RCC 7860 (cell line): ENCODE measurements around the gene DMTF1.
A peak's percentile ranks its signal among the peaks of the same experiment; 100 is the strongest.

Experiments used
- DNase-seq: peaks from one replicate; pipeline ENCODE4 v3.0.0-alpha.2; 2015; ENCODE audit warnings: low spot score
- FAIRE-seq: peaks from 2 replicates; lab custom pipeline; 2012; peaks lifted over from hg19 to GRCh38; lab: Jason Lieb, UNC

The DMTF1 gene

DNA sequence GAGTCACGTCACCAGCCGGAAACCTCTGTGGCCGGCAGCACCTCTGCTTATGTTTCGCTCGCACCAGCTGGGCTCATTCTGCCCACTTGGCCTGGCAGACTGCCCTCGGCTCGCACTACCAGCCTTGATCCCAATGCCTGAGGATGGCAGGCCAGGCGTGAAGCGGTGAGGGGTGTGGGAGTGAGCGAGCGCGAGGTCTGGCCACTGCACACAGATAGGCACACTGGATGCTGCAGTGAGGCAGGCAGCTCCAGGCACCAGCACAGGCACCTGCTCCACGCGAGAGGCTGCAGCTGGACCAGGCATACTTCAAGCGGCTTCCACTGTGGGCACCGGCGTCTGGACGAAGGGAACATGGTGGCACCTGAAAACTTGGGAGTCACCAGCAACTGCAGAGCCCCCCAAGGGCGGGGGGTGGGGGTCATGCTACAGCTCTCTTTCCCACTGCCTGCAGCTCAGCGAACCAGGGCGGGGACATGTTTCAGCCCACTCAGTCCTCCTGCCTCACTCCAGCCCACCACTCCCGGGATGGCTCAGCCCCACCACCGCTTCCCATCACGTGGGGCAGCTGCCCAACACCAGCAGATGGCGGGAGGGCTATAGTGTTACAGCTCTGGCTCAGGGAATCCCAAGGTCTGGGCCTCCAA, 5.4 kb upstream of the DMTF1 start:
- no peak for DNase-seq
- no peak for FAIRE-seq

- no peak for DNase-seq
- FAIRE-seq = no peak
Measured at GRCh38 chr7:87147500-87147899, 4.8 kb upstream of the DMTF1 start.

GRCh38 chr7:87148332-87148955, 3.8 kb upstream of the DMTF1 start:
- FAIRE-seq = no peak

DNA sequence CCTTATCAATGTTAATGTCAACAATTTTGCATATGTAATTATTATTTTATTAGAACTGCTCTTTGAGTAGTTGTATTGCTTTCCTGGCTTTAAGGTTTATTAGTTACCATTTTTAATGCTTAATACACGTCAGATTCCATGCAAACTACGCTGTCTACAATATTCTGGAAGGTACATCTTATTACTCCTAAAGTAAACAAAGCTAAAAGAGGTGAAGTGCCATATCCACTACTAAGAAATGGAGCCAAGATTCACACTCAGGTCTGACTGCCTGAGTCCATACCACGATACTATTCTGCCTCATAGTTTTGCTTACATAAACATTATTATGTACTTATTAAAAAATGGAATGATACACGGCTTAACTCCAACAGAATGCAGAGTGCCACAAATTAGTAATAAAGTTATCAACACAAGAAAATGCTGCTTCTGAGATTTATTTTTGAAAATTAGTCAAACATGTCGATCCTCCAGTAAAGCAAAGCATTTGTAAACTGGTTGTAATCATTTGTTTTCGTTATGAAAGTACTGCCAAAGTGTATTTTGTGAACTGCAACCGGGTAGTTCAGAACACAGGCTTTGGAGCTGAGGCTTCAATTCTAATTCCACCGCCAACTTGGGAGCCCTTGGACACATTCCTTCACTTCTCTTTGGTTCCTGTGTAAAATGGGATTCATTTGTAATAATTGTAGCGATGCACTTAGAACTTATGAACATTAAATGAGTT, 1.1 kb upstream of the DMTF1 start:
- FAIRE-seq = no peak

More at GRCh38 chr7:87148332-87148955, 3.8 kb upstream of the DMTF1 start:
- DNase-seq = no peak

DNA sequence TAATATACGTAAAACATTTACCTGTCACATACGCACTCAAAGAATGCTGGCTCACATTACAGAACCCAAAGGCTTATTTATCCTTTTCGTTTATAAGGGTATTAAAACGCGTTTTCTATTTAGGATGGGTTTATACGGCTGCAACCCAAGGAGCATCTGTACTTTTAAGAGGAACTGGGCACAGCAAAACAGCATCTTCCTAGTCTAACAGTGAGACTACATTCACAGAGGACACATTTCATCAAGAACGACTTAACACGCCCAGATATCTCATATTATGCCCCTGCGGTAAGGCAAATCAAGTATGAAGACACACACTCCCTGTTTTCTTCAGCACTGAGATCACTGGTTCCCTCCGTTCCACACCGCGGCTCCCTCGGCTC, 533 bp upstream of the DMTF1 start:
- DNase-seq (no peak), FAIRE-seq (no peak)

More for the DNA sequence above, 1.1 kb upstream of the DMTF1 start:
- no peak for DNase-seq

- FAIRE-seq (peak; percentile 51), DNase-seq (peak; percentile 32)
Measured at GRCh38 chr7:87152897-87153641, 816 bp downstream of the DMTF1 start.

- FAIRE-seq = no peak
- no peak for DNase-seq
Measured at GRCh38 chr7:87154166-87154565, 1.9 kb downstream of the DMTF1 start.

GRCh38 chr7:87154569-87154968, 2.3 kb downstream of the DMTF1 start:
- no peak for DNase-seq
- FAIRE-seq = no peak

DNA sequence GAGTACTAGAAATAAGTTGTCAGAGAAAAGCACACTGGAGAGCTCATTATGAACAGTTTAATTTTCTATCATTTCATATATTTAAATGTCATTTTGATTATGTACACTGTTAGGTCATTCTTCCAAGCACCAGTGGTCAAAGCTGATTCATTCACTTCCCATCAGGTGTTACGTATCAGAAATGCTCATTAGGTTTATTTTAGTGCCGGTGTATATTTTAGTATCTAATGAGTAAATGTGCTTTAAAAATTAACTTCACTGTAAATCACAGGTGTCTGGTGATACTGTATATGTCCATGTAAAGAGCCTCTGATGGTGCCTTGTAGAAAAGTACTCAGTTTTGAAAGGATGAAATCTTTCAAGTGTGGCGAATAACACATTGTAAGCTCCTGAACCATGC, 3.5 kb downstream of the DMTF1 start:
- FAIRE-seq = no peak

DNA sequence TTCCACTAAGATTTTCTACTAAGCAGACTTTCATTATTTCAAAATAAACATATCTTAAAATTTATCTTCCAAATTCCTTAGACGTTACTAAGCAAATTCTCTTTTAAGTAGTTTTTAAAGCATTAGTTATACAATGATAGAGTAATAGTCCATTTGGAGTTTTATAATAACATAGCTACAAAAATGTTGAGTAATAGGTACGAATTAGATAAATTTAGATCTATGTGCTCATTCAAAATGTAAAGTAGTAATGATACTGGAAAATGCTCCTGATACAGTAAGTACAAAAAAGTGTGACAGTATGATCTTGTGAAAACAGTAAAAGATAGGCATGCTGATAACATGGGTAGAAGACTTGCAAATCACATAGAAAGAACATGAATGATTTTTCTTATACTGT, 4.5 kb downstream of the DMTF1 start:
- FAIRE-seq (no peak), DNase-seq (no peak)

More for the DNA sequence above, 3.5 kb downstream of the DMTF1 start:
- DNase-seq = no peak

DNA sequence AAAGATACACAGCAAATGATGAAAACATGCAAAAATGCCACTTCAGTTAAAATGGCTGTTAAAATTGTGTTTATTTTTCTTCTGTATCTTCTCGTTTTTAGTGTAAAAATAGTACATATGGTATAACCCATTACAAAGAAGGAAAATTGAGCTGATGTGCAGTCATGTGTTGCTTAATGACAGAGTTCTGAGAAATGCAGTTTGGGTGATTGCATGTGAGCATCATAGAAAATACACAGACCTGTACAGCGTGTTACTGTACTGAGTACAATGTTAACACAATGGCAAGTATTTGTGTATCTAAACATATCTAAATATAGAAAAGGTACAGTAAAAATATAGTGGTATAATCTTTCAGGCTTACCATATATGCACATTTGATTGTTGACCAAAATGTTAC, 7.3 kb downstream of the DMTF1 start:
- FAIRE-seq (no peak), DNase-seq (no peak)

GRCh38 chr7:87164433-87164832, 12.2 kb downstream of the DMTF1 start:
- peak; percentile 20 for FAIRE-seq
- no peak for DNase-seq

- no peak for DNase-seq
- no peak for FAIRE-seq
Measured at GRCh38 chr7:87170828-87171227, 18.6 kb downstream of the DMTF1 start.

GRCh38 chr7:87171282-87171934, 19.2 kb downstream of the DMTF1 start:
- DNase-seq (no peak), FAIRE-seq (no peak)

DNA sequence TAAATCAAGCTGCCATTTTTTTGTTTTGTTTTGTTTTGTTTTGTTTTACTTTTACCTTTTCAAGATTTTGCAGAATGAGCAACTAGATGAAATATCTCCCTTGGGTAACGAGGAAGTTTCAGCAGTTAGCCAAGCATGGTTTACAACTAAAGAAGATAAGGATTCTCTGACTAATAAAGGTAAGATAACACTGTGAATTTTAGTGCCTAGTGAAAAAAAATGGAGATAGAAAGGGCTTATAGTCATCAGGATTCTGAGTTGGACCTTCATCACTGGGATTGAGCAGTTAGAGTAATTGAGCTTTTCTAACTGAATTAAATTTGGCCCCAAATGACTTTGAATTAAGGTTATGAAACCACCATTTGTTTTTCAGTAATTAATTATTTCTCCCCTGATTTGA, 21.2 kb downstream of the DMTF1 start:
- no peak for FAIRE-seq
- DNase-seq = no peak

DNA sequence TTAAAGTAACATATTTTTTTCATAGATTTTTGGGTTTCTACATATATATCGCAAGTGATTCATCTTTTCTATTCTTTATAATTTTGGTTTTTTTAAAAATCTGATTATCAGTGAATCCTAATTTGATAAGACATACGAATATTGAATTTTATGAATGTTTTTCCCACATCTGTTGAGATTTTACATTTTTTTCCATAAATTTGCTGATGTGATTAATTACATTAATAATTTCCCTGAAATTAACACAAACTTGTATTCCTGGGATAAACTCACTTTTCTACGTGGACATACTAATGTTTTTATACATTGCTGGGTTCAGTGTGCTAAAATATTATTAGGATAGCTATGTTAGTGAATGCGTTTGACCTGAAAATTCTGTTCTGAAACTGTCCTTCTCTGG, 26.1 kb downstream of the DMTF1 start:
- FAIRE-seq (peak; percentile 62), DNase-seq (no peak)

DNA sequence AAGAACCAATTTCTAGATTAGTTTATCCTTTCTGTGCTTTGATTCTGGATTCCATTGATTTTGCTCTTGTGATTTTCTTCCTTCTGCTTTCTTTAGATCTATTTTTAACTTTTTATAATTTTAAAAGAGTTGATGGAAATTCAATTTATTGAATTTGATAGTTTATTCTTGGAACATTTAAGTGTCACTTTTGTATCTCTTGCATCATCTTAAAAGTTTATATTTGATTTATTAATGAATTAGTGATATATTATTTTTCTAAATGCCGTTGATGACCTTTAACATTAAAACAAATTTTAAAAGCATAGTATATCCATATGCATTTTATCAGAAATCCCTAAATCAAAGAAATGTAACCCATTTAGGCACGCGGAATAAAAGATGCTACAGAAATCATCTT, 26.9 kb downstream of the DMTF1 start:
- DNase-seq (no peak), FAIRE-seq (peak; percentile 53)

DNA sequence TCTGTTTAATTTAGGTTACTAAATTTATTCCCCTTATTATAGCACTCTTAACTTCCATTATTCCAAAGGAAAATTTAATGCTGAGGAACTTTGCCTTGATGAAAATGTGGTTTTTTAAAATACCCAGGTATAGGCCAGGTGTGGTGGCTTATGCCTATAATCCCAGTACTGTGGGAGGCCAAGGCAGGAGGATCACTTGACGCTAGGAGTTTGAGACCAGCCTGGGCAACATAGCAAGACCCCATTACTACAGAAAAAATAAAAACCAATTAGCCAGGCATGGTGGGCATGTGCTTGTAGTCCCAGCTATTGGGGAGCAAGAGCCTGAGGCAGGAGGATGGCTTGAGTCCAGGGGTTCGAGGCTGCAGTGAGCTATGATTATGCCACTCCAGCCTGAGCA, 34.9 kb downstream of the DMTF1 start:
- DNase-seq (no peak), FAIRE-seq (no peak)

- FAIRE-seq (no peak), DNase-seq (no peak)
Measured at GRCh38 chr7:87188930-87189329, 36.7 kb downstream of the DMTF1 start.

DNA sequence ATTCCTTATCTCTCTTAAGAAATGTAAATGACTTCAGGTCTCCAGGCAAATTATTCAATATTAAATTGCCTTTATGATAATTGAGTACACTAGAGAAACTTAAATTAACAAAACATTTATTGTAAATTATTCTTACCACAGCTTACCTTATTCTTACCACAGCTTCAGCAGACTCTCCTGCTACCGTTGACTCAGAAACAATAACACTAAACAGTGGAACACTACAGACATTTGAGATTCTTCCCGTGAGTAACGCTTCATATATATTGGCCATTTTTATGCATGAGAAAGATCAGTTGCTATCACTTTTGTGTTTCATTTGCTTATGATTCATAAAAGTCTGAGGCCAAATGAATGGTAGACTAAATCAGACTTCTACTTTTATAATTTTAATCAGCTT, 38.5 kb downstream of the DMTF1 start:
- no peak for DNase-seq
- no peak for FAIRE-seq
